HG02885 (cell line): ENCODE data around the gene METTL4.

ENCODE experiments used
- ATAC-seq: cut with Tn5 transposase; IDR thresholded peaks from one replicate; pipeline ENCODE4 v1.9.1; 2021; ENCODE audit warnings: mild to moderate bottlenecking; ENCODE audit not compliant: unreplicated experiment, poor library complexity

Gene METTL4, protein sequence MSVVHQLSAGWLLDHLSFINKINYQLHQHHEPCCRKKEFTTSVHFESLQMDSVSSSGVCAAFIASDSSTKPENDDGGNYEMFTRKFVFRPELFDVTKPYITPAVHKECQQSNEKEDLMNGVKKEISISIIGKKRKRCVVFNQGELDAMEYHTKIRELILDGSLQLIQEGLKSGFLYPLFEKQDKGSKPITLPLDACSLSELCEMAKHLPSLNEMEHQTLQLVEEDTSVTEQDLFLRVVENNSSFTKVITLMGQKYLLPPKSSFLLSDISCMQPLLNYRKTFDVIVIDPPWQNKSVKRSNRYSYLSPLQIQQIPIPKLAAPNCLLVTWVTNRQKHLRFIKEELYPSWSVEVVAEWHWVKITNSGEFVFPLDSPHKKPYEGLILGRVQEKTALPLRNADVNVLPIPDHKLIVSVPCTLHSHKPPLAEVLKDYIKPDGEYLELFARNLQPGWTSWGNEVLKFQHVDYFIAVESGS

DNA sequence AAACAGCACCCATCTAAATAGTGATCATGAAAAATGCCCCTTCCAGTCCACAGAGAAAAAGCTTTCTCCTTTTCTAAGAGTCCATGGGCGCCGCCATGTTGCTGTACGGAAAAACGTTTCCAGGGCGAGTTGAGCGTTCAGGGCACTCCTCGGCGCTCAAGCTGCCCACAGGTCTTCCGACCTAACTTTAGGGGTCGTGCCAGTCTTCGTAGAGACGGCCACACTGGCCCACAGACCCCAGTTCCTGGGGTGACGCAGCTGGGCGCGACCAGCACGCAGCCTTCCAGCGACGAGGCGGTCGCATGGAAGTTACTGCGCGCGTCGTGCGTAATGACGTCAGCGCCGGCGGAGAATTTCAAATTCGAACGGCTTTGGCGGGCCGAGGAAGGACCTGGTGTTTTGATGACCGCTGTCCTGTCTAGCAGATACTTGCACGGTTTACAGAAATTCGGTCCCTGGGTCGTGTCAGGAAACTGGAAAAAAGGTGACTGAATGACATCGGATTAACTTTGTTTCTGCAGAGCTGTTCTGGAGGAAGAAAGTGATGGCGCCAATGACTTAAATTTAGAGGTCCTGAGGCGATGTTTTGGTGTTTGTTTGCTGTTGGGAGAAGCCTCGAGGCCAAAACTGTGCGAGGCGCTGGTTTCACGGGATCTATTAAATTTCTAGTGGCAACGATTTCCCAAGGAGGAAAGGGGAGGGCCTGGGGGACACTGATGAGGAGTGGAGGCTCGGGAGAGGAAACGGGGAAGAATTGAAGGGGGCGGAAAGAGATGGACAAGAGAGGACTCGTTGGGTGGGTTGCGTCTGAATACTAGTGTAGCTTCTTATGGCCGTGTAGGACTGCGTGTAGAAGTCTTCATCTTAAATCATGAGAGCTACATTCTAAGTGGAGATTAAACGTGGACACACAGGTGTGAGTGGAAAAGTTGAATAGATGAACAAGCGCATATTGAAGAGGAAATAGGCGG is at the start of gene METTL4, which contains the start of gene NDC80:
METTL4 (minus strand) TSS at position 306 of the 971 bp plus-strand sequence. CDS start 4,289 bp downstream, outside the sequence.
NDC80 (plus strand) TSS at position 358 of the 971 bp plus-strand sequence. CDS start 1,429 bp downstream, outside the sequence.
- ATAC-seq = peak; percentile 84

GRCh38 chr18:2618009-2618408 is 46.7 kb upstream of the METTL4 start:
- ATAC-seq = no peak

- no peak for ATAC-seq
These were observed 46.2 kb upstream of the METTL4 start for GRCh38 chr18:2617401-2617998.

GRCh38 chr18:2612996-2613395 is 41.7 kb upstream of the METTL4 start:
- no peak for ATAC-seq

DNA sequence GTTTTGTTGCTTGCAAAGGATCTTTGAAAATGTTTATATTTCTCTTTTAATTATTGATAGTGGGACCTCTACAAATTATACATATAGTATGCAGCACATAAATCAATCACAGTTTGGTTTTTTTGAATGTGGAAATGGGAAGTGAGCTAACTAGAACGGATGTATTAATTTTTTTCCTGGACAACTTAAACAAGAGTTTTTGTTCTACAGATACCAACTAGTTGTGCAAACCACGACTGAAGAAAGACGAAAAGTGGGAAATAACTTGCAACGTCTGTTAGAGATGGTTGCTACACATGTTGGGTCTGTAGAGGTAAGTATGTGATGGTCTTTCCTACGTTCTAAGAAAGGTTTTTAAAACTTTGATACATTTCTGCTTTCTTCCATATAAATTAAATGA is 39.2 kb upstream of the METTL4 start:
- ATAC-seq = no peak

DNA sequence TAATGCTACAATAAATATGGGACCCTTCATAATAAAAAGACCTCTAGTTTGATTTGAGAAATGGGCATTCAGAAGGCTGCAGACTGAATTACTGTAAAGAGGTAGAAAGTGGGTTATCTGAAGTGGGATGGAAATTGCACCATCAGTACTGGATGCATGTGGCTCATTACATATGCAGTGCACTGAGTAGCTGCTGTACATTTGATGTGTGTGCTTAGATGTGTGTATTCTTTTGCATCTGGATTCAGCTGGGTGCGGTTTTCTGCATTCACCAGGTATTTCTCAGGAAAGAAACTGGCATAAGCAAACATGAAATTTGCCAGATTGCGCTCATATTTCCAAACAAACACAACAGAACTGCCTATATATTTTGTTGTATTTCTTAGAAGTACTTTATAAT is 38.3 kb upstream of the METTL4 start:
- no peak for ATAC-seq

DNA sequence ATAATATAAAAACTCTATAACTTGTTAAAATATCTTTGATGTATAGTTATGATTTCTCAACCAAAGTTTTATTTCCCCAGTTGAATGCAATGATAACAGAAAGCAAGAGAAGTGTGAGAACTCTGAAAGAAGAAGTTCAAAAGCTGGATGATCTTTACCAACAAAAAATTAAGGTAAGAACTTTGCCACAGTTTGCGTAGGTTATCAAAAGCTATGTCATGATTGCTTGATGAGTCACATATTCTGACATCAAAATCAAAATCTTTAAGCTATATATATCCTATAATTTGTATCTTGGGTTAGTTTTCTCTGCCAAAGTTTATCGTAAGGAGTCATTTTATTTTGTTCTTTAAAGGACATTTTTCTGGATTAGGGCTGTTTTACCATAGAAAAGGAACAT is 35.0 kb upstream of the METTL4 start:
- no peak for ATAC-seq

- ATAC-seq = no peak
These were observed 31.5 kb upstream of the METTL4 start for GRCh38 chr18:2602844-2603243.

GRCh38 chr18:2597639-2598038 is 26.3 kb upstream of the METTL4 start:
- no peak for ATAC-seq

DNA sequence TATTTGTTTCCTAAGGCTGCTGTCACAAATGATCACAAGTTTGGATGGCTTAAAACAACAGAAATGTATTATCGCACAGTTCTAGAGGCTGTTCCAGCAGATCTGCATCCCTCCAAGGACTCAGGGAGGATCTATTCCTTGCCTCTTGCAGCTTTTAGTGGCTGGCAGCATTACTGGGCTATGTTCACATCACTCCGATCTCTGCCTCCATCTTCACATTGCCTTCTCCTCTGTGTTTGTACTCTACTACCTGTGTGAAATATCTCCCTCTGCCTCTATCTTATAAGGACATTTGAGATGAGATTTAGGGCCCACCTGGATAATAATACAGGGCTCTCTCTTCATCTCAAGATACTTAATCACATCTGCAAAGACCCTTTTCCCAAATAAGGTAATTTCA is 19.0 kb upstream of the METTL4 start:
- no peak for ATAC-seq

DNA sequence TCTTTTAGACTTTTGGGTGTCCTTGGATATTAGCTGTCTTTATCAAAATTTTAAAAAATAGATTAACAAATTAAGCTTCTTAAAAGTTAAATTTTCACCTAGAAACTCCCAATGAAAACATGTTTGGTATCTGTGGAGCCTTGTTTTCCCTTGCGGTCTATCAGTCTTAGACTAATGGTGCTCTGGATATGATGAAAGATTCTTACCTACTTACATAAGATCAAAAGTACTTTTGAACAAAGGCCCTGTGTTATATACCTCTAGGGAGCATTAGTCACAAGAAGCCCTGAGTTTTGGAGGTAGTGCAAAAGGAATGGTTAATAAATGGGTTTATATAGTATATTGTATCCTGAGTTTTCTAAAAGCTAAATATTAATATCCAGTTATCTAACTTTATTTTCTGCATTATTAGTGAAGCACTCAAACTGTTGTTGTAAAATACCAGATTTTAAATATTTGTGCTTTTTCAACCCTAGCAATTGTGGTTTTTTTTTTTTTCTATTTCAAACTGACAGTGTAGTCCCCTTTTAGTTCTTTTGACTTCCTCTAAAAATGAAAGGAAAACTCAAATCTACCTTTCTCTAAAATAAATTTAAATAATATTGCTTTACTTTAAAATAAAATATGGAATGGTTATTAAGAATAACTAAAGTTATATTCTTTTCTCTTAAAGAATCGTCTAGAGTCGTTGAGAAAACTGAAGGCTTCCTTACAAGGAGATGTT is 18.2 kb upstream of the METTL4 start:
- no peak for ATAC-seq

DNA sequence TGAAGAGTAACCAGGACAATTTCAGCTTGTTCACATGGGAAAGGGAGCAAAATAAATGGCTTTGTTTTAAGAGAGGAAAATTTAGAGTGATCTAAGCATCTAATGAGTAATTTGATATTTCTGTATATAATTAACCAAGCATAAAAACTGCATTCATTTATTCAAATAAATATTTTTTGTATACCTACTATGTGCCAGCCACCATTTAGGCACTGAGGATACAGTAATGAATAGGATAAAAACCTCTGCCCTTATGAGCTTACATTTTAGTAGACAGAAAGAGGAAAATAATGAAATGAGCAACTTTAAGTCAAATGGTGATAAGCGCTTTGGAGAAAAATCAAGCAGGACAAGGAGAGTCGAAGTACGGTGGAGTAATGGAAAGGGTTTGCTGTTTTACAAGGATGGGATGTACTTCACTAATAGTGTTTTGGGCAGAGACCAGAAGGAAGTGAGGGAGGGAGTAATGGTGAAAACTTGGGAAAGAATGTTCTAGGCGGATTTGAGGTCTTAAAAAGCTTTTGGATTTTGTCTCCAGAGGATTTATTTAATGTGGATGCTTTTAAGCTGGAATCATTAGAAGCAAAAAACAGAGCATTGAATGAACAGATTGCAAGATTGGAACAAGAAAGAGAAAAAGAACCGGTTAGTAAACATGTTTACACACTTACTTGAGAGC is 17.5 kb upstream of the METTL4 start:
- no peak for ATAC-seq

DNA sequence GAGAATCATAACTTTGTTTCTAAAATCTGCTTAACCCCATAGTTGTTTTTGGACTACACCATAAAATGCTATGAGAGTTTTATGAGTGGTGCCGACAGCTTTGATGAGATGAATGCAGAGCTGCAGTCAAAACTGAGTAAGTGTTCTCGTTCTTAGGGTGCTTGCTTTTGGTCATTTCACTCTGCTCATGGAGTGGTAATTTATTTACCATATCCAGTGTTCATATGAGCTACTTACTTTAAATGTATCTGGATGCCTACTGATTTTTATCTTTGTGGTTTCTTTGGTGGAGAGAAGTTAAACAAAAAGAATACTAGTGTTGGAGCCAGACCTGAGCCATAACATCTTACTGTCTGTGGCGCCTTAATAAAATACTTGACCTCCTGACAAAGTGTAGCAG is 16.5 kb upstream of the METTL4 start:
- no peak for ATAC-seq

DNA sequence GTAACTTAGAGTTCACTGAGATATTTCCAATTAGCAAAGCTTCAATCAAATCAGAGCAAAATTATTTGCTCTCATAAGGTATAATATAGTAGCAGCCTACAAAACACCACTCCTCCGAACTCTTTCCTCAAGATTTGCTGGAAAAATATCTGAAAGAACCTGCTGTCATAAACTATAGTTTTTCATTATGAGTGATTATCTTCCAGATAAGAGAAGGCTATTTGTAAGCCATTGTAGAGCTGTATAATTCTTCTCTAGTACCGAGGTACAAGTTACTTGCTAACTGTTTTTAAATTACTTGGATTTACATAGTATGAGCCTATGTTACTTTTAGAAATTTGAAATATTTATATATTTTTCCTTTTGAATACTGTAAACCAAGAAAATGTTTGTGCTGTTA is 2.1 kb upstream of the METTL4 start:
- no peak for ATAC-seq

GRCh38 chr18:2572892-2573291 is 1.6 kb upstream of the METTL4 start:
- no peak for ATAC-seq

DNA sequence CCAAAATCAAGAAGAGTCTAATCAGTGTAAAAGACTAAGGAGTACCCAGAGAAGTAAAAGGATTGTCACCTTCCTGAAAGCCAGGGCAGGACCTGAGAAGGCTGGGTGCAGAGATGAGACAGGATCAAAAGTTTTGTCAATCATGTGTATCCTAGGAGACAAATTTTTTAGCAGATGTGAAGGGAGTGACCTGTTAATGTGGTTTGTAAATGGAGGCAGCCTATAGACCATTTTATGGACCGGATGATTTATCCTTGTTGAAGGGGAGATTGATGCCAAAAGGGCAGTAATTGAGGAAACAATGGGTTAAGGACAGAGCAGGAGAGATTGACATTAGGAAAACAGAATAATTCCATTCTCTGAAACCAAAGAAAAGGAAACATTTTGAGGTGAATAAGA is 865 bp upstream of the METTL4 start:
- peak; percentile 15 for ATAC-seq

DNA sequence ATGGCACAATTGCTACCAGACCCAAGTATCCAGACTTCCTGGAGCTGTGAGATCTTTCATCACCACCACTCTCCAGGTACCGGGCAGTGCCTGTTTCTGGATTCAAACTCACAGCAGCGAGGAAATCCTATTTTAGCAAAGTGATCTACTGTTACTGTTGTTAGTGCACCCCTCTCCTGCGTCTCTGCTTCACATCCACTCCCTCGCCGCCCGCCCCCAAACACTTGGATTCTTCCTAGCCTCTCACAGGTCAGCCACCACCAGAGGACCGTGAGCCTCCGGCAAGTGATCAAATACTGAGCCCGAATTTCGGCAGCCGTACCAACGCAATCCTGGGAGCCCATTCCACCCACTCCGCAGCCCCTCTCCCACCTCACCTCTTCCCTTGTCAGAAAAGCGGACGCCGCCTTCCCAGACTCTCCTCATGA is 519 bp downstream of the METTL4 start:
- peak; percentile 53 for ATAC-seq

- no peak for ATAC-seq
These were observed 1.7 kb downstream of the METTL4 start for GRCh38 chr18:2569338-2570207.
